MM.1S (cell line): ENCODE data around the gene GNA14.

Experiments
- DNase-seq: peaks from one replicate; pipeline ENCODE4 v3.0.0-alpha.2; 2015
- H2AFZ ChIP-seq: fragments of 300-600 bp; sonication (generic); 2 replicates; pipeline ENCODE4 v1.6.0; 2016; ENCODE audit warnings: antibody characterized with exemption, low read length
- H3F3A ChIP-seq: fragments of 300-600 bp; sonication (generic); 2 replicates; pipeline ENCODE4 v1.6.1; 2016; ENCODE audit warnings: mild to moderate bottlenecking, antibody characterized with exemption, low read length, moderate library complexity, mixed read lengths; ENCODE audit not compliant: insufficient read depth
- H3K27ac ChIP-seq: fragments of 300-600 bp; sonication (generic); 2 replicates; pipeline ENCODE4 v1.5.1; 2016; ENCODE audit warnings: mild to moderate bottlenecking, low read length
- H3K27me3 ChIP-seq: fragments of 300-600 bp; sonication (generic); replicated peaks from 2 replicates; pipeline ENCODE4 v1.6.0; 2016; ENCODE audit warnings: low read length; ENCODE audit not compliant: insufficient read depth
- H3K36me3 ChIP-seq: fragments of 300-600 bp; sonication (generic); replicated peaks from 2 replicates; pipeline ENCODE4 v1.6.1; 2016; ENCODE audit warnings: mild to moderate bottlenecking, low read length, mixed read lengths; ENCODE audit not compliant: insufficient read depth
- H3K4me1 ChIP-seq: fragments of 300-600 bp; sonication (generic); 2 replicates; pipeline ENCODE4 v1.6.1; 2016; ENCODE audit warnings: low read length, mixed read lengths
- H3K4me2 ChIP-seq: fragments of 300-600 bp; sonication (generic); 2 replicates; pipeline ENCODE4 v1.6.0; 2016; ENCODE audit warnings: low read depth, low read length
- H3K4me3 ChIP-seq: fragments of 300-600 bp; sonication (generic); 2 replicates; pipeline ENCODE4 v1.5.1; 2016; ENCODE audit warnings: low read length, mixed read lengths
- H3K79me2 ChIP-seq: fragments of 300-600 bp; sonication (generic); 2 replicates; pipeline ENCODE4 v1.6.1; 2016; ENCODE audit warnings: mixed run types, low read length, mixed read lengths
- H3K9ac ChIP-seq: fragments of 300-600 bp; sonication (generic); 2 replicates; pipeline ENCODE4 v1.6.1; 2016; ENCODE audit warnings: low read length, mixed read lengths
- H3K9me2 ChIP-seq: fragments of 300-600 bp; sonication (generic); replicated peaks from 2 replicates; pipeline ENCODE4 v1.6.1; 2016; ENCODE audit warnings: mild to moderate bottlenecking, low read length, mixed read lengths; ENCODE audit not compliant: insufficient read depth
- H3K9me3 ChIP-seq: fragments of 300-600 bp; sonication (generic); replicated peaks from 2 replicates; pipeline ENCODE4 v1.6.1; 2016; ENCODE audit warnings: mild to moderate bottlenecking, low read length, mixed read lengths; ENCODE audit not compliant: insufficient read depth
- H4K20me1 ChIP-seq: fragments of 300-600 bp; sonication (generic); 2 replicates; pipeline ENCODE4 v1.6.1; 2016; ENCODE audit warnings: mild to moderate bottlenecking, low read length, moderate library complexity, mixed read lengths; ENCODE audit not compliant: insufficient read depth
- EZH2 ChIP-seq: fragments of 300-600 bp; sonication (generic); optimal IDR thresholded peaks from 2 replicates; pipeline ENCODE3; 2017; ENCODE audit warnings: low read depth, mild to moderate bottlenecking, antibody characterized with exemption, low read length, mixed read lengths
- EZH2phosphoT487 ChIP-seq: fragments of 300-600 bp; sonication (generic); IDR thresholded peaks from 2 replicates; pipeline ENCODE4 v1.6.1; 2018; ENCODE audit warnings: antibody characterized with exemption, low read length
- TF ChIP-seq, protein P1 (sequence below): fragments of 300-600 bp; sonication (generic); IDR thresholded peaks from 2 replicates; pipeline ENCODE4 v1.5.1; 2016; ENCODE audit warnings: antibody characterized with exemption, low read length, mixed read lengths

GNA14 gene

DNA sequence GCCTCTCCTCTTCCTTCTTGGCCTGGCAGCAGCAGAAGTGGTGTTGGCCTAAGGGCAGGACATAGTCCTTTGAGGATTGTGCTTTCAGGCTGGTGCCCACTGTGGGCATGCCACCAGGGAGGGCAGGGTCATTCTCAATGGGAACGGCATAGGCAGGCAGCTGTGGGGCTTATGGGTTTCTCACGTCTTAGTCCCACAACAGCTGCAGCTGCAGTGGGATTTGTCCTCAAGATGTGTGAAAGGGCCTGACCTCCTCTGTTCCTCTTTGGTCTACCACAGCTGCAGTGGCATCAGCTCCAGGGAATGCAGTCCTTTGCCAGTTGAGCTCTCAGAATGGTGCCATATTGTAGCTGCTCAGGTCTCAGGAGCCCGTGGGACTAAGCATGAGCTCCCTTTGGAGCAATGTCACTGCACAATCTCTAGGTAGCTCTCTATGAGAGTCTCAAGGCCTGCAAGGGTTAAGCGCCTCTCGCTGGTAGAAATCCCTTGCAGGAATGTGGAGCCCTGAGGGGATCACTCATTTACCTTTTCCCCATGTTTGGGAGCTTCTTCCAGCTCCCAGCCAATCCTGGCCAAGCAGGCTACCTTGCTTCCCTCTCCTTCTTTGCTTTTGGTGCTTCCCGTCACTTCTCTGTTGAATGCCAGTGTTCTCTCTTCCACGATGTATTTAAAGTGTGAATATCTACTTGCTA, 104.8 kb downstream of the GNA14 start:
- H3K9me3 ChIP-seq, result no peaks in the 10 kb centered on the region
- no peaks in the 10 kb centered on the region for H3F3A ChIP-seq
- H3K9ac ChIP-seq, result no peak overlapping the region
- DNase-seq, result no peak
- H4K20me1 ChIP-seq, result no peaks in the 10 kb centered on the region; the same call in 1 of the 2 replicates
- H3K9me2 ChIP-seq, result no peaks in the 10 kb centered on the region; the same call in 1 of the 2 replicates
- no peaks in the 10 kb centered on the region for H3K79me2 ChIP-seq
- no peak for TF ChIP-seq EZH2phosphoT487
- TF ChIP-seq, protein P1, sequence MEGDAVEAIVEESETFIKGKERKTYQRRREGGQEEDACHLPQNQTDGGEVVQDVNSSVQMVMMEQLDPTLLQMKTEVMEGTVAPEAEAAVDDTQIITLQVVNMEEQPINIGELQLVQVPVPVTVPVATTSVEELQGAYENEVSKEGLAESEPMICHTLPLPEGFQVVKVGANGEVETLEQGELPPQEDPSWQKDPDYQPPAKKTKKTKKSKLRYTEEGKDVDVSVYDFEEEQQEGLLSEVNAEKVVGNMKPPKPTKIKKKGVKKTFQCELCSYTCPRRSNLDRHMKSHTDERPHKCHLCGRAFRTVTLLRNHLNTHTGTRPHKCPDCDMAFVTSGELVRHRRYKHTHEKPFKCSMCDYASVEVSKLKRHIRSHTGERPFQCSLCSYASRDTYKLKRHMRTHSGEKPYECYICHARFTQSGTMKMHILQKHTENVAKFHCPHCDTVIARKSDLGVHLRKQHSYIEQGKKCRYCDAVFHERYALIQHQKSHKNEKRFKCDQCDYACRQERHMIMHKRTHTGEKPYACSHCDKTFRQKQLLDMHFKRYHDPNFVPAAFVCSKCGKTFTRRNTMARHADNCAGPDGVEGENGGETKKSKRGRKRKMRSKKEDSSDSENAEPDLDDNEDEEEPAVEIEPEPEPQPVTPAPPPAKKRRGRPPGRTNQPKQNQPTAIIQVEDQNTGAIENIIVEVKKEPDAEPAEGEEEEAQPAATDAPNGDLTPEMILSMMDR, result no peak
- no peak for TF ChIP-seq EZH2
- no peaks in the 10 kb centered on the region for H3K36me3 ChIP-seq
- H3K27ac ChIP-seq, result no peak overlapping the region; the same call in 1 of the 2 replicates
- no peak overlapping the region for H3K4me3 ChIP-seq
- no peak overlapping the region for H2AFZ ChIP-seq
- no peaks in the 10 kb centered on the region for H3K27me3 ChIP-seq
- H3K4me1 ChIP-seq, result no peaks in the 10 kb centered on the region
- no peak overlapping the region for H3K4me2 ChIP-seq

DNA sequence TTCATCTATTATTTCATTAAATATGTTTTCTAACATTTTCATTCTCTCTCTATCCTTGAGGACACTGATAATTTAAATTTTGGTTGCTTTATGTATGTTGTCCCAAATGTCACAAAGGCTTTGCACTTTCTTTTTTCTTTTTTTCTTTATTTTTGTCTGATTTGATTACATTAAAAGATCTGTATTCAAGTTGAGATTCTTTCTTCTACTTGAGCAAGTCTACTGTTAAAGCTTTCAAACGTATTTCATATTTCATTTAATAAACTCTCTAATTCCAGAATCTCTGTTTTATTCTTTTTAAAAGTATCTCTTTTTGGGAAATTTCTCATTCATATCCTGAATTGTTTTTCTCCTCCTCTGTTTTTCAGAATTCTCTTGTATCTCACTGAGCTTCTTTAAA, 106.5 kb downstream of the GNA14 start:
- Histone ChIP-seq H3K27me3 (no peaks in the 10 kb centered on the region), H3K9me3 (no peaks in the 10 kb centered on the region), H3F3A (no peaks in the 10 kb centered on the region), H3K4me2 (no peak overlapping the region), H3K79me2 (no peaks in the 10 kb centered on the region), H3K4me3 (no peak overlapping the region), H4K20me1 (no peaks in the 10 kb centered on the region; the same call in 1 of the 2 replicates), H3K9me2 (no peaks in the 10 kb centered on the region; the same call in 1 of the 2 replicates), H3K36me3 (no peaks in the 10 kb centered on the region), H2AFZ (no peak overlapping the region), H3K4me1 (no peaks in the 10 kb centered on the region), H3K27ac (no peak overlapping the region), H3K9ac (no peak overlapping the region)
- DNase-seq, result no peak
- no peak for TF ChIP-seq EZH2phosphoT487
- TF ChIP-seq, protein P1, result no peak
- TF ChIP-seq EZH2, result no peak

DNA sequence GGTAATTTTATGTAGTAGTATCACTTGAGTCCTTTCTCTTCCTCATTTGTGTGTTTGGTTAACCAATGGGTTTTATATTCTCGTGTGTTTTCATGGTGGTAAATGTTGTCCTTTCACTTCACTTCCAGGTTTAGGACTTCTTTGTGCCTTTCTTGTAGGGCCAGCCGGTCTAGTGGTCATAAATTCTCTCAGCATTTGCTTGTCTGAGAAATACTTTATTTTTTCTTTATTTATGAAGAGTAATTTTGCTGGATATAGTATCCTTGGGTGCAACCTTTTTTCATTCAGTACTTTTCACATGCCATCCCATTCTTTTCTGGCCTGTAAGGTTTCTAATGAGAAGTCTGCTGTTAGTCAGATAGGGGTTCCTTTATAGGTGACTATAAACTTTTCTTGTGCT, 107.1 kb downstream of the GNA14 start:
- H3K9ac ChIP-seq, result no peak overlapping the region

More for the DNA sequence above, 107.1 kb downstream of the GNA14 start:
- Histone ChIP-seq H3K27ac (no peak overlapping the region), H4K20me1 (no peaks in the 10 kb centered on the region), H2AFZ (no peak overlapping the region), H3K79me2 (no peaks in the 10 kb centered on the region), H3F3A (no peaks in the 10 kb centered on the region), H3K4me3 (no peak overlapping the region), H3K4me1 (no peaks in the 10 kb centered on the region), H3K36me3 (no peaks in the 10 kb centered on the region), H3K9me3 (no peaks in the 10 kb centered on the region), H3K4me2 (no peak overlapping the region), H3K27me3 (no peaks in the 10 kb centered on the region), H3K9me2 (no peaks in the 10 kb centered on the region; the same call in 1 of the 2 replicates)
- no peak for DNase-seq
- TF ChIP-seq EZH2phosphoT487 (no peak), EZH2 (no peak)
- TF ChIP-seq, protein P1, result no peak
